K562 (cell line): Measurements from ENCODE around the gene RPP25. TPM values are rescaled to one million over a fixed set of nuclear protein-coding genes. Genes with fewer than 3 reads are reported as not detected.
A peak's percentile ranks its signal among the peaks of the same experiment; 100 is the strongest.

ENCODE experiments used
- CBX3 ChIP-seq, 2 experiments: IDR thresholded peaks; 1 replicate in 1 of 2; 2 replicates in 1 of 2; pipeline ENCODE4 v1.6.1; 2012; ENCODE audit warnings: inconsistent platforms in 2 of 2, low read length in 2 of 2, borderline replicate concordance in 1 of 2, control low read depth in 1 of 2
- FOXM1 ChIP-seq, 2 experiments: fragments of 450-650 bp in 1 of 2; sonication (generic) in 1 of 2; formaldehyde crosslinking in 1 of 2; IDR thresholded peaks; 2 replicates each; pipeline versions ENCODE4 v1.6.1 to v1.9.0; 2017 to 2022; ENCODE audit warnings: low read depth in 2 of 2, mild to moderate bottlenecking in 2 of 2, missing genetic modification reagents in 1 of 2, moderate library complexity in 1 of 2
- GATA2 ChIP-seq: sonication (generic); formaldehyde crosslinking; IDR thresholded peaks from 2 replicates; pipeline ENCODE4 v1.4.0; 2020; ENCODE audit warnings: mild to moderate bottlenecking, missing genetic modification reagents
- GTF2A2 ChIP-seq: IDR thresholded peaks from 2 replicates; pipeline ENCODE4 v1.6.1; 2016; ENCODE audit warnings: mild to moderate bottlenecking, missing genetic modification characterization, missing compliant biosample characterization
- HNRNPLL ChIP-seq: fragments of 200-400 bp; formaldehyde crosslinking; IDR thresholded peaks from 2 replicates; pipeline ENCODE4 v1.6.1; 2017; ENCODE audit warnings: low read length, low read depth, mild to moderate bottlenecking; ENCODE audit not compliant: poor library complexity, severe bottlenecking
- IRF2 ChIP-seq: sonication (generic); formaldehyde crosslinking; IDR thresholded peaks from 2 replicates; pipeline ENCODE4 v1.8.1; 2022; ENCODE audit warnings: mild to moderate bottlenecking, missing genetic modification reagents
- KHSRP ChIP-seq: fragments of 450-650 bp; IDR thresholded peaks from 2 replicates; pipeline ENCODE4 v1.6.1; 2017
- MYC ChIP-seq, 2 experiments: fragments of 250-450 bp in 1 of 2; sonication (Bioruptor Pico) in 1 of 2; IDR thresholded peaks; 2 replicates each; pipeline versions ENCODE4 v1.5.1 to v1.6.1; 2012 to 2021; ENCODE audit warnings: low read depth in 2 of 2, borderline replicate concordance in 1 of 2, improper control_type of control experiment in 1 of 2, low read length in 1 of 2, mild to moderate bottlenecking in 1 of 2, moderate library complexity in 1 of 2
- NCOA6 ChIP-seq: fragments of 450-650 bp; IDR thresholded peaks from 2 replicates; pipeline ENCODE4 v1.6.1; 2017; ENCODE audit warnings: mild to moderate bottlenecking
- PCBP2 ChIP-seq: fragments of 200-400 bp; formaldehyde crosslinking; IDR thresholded peaks from 2 replicates; pipeline ENCODE4 v1.6.1; 2018; ENCODE audit warnings: low read length, low read depth, mild to moderate bottlenecking, moderate library complexity; ENCODE audit not compliant: poor library complexity, severe bottlenecking
- SIX5 ChIP-seq, 2 experiments: IDR thresholded peaks; 2 replicates each; pipeline ENCODE4 v1.6.1; 2011; ENCODE audit warnings: low read length in 2 of 2, borderline replicate concordance in 1 of 2, low read depth in 1 of 2, mild to moderate bottlenecking in 1 of 2, moderate library complexity in 1 of 2; ENCODE audit not compliant: insufficient read depth in 1 of 2
- U2AF1 ChIP-seq: fragments of 200-400 bp; formaldehyde crosslinking; optimal IDR thresholded peaks from 2 replicates; pipeline ENCODE3; 2017; ENCODE audit warnings: mild to moderate bottlenecking, low read depth, low read length, moderate library complexity
- ZC3H11A ChIP-seq: IDR thresholded peaks from 2 replicates; pipeline ENCODE4 v1.6.1; 2012; ENCODE audit warnings: low read depth, low read length, improper control_type of control experiment
- ZFPM2 ChIP-seq: fragments of 250-450 bp; sonication (Bioruptor Pico); IDR thresholded peaks from 2 replicates; pipeline ENCODE4 v1.5.1; 2022; ENCODE audit warnings: mild to moderate bottlenecking
- ZNF561 ChIP-seq: fragments of 450-650 bp; formaldehyde crosslinking; conservative IDR thresholded peaks from 2 replicates; pipeline ENCODE4 v1.4.0; 2020; ENCODE audit warnings: mild to moderate bottlenecking, moderate library complexity
- ZNF584 ChIP-seq: fragments of 200-800 bp; sonication (Bioruptor generic); IDR thresholded peaks from 2 replicates; pipeline ENCODE4 v1.6.1; 2016; ENCODE audit warnings: low read depth, mild to moderate bottlenecking, missing genetic modification characterization, missing compliant biosample characterization
- ZNF668 ChIP-seq: fragments of 250-450 bp; sonication (Bioruptor Pico); IDR thresholded peaks from 2 replicates; pipeline ENCODE4 v1.8.0; 2022; ENCODE audit warnings: mild to moderate bottlenecking, inconsistent platforms
- ZNF764 ChIP-seq: fragments of 250-450 bp; sonication (Bioruptor Pico); IDR thresholded peaks from 2 replicates; pipeline ENCODE4 v1.4.0; 2020; ENCODE audit warnings: low read depth, mild to moderate bottlenecking, moderate library complexity
- ZSCAN32 ChIP-seq: fragments of 450-650 bp; formaldehyde crosslinking; IDR thresholded peaks from 2 replicates; pipeline ENCODE4 v1.4.0; 2020; ENCODE audit warnings: mild to moderate bottlenecking, moderate library complexity
- polyA plus RNA-seq, 8 experiments: library from polyadenylated mRNA; depleted of rRNA in 4 of 8; stranded (reverse) in 5 of 8; unstranded in 3 of 8; fragments of >200 nt; fragmentation: Nextera tagmentation in 2 of 8; fragmentation: Illumina TruSeq in 1 of 8; extraction: Ambion mirVana in 2 of 8; extraction: Trizol in 1 of 8; gene quantifications; 2 replicates each; pipeline versions ENCODE4 v1.2.1 to v1.2.3, GENCODE V29; 2011 to 2014; ENCODE audit warnings: inconsistent platforms in 1 of 8, missing spikeins in 1 of 8
- total RNA-seq, 7 experiments: library from RNA; depleted of rRNA in 6 of 7; stranded (reverse); fragments of >200 nt in 6 of 7; fragmentation: Illumina TruSeq in 2 of 7; extraction: Trizol in 2 of 7; gene quantifications; 2 replicates each; pipeline versions ENCODE4 v1.2.1 to v1.2.3, GENCODE V29; 2011 to 2021; ENCODE audit warnings: low replicate concordance in 1 of 7
- TF ChIP-seq, protein P1 (sequence below): fragments of 450-650 bp; IDR thresholded peaks from 2 replicates; pipeline ENCODE4 v1.6.1; 2017; ENCODE audit warnings: antibody characterized with exemption
- TF ChIP-seq, protein P2 (sequence below): sonication (generic); formaldehyde crosslinking; IDR thresholded peaks from 2 replicates; pipeline ENCODE4 v1.8.0; 2022; ENCODE audit warnings: mild to moderate bottlenecking, missing genetic modification reagents

Gene RPP25
- total and polyA plus RNA-seq, 9 of the 15 experiments (the other 6 are each of a cell fraction or from before 2014, with no cell fraction given), result 1.1 to 12.3 (median 5.6) TPM

DNA sequence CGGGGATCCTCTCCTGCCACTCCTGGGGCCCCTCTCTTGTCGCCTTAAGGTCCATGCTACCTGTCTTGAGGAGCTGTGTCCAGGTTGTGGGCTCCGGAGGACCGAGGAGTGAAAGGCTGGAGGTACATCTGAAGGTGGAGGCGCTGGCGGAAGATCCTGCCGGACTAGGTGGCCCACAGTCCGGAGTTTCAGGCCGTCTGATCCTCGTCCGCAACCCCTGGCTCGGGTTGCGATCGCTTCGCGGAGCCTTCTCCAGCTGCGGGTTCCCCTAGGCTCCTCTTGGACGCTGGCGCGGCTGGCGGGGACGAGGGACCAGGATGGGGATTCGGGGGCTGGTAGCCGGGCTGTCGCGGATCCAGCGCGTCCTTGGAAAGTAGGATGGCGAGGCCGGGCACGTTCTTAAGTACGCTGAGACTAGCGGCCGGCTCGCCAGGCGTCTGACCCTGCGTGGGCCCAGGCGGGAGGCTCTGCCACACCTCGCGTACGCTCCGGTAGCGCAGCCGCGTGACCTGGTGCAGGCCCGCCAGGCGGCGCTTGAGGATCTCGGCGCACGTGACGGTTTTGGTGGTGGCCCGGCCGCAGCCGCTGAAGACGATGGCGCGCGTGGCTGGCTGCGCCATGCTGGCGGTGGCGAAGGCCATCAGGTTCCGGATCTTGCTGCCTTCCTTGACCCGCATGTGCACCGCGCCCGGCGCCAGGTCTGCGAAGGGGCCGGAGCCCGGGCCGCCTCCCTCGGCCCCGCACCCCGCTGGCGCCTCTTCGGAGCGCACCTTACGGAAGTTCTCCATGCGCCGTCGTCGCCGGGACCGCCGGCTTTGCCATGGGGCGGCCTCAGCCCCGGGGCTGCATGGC is 550 bp downstream of the RPP25 start (continued):
- TF ChIP-seq ZNF668 (CRISPR knock-in tag) (no peak), ZC3H11A (no peak), GATA2 (0 out of 2 replicates have a peak, but pooled peaks have one; percentile 27), ZNF584 (CRISPR knock-in tag) (0 out of 2 replicates have a peak, but pooled peaks have one; percentile 43), U2AF1 (peak; percentile 94), SIX5 (IDR thresholded peaks at IDR 0.05; ENCODE audit: borderline replicate concordance in 1 of 2, insufficient read depth in 1 of 2, low read depth in 1 of 2, low read length in 2 of 2) (peak in 1 of 2 experiments; percentile 20; a peak in 1 of 4 replicates), HNRNPLL (peak; percentile 94), MYC (IDR thresholded peaks at IDR 0.05; ENCODE audit: low read depth, low read length) (peak; percentile 98), MYC (CRISPR knock-in tag; IDR thresholded peaks at IDR 0.05; ENCODE audit: borderline replicate concordance, low read depth) (peak; percentile 95), NCOA6 (no peak), ZFPM2 (CRISPR knock-in tag) (no peak), KHSRP (no peak), FOXM1 (IDR thresholded peaks at IDR 0.05; ENCODE audit: low read depth) (no peak), FOXM1 (CRISPR knock-in tag; IDR thresholded peaks at IDR 0.05; ENCODE audit: low read depth) (peak; percentile 98), PCBP2 (peak; percentile 50), ZNF561 (CRISPR knock-in tag) (no peak), CBX3 (IDR thresholded peaks at IDR 0.05; ENCODE audit: borderline replicate concordance in 1 of 2, low read length in 2 of 2) (peak in 1 of 2 experiments; percentile 97; a peak in 2 of 3 replicates), IRF2 (CRISPR knock-in tag) (peak; percentile 97), GTF2A2 (tag) (no peak), ZNF764 (CRISPR knock-in tag) (no peak), ZSCAN32 (no peak)
- TF ChIP-seq, protein P1, sequence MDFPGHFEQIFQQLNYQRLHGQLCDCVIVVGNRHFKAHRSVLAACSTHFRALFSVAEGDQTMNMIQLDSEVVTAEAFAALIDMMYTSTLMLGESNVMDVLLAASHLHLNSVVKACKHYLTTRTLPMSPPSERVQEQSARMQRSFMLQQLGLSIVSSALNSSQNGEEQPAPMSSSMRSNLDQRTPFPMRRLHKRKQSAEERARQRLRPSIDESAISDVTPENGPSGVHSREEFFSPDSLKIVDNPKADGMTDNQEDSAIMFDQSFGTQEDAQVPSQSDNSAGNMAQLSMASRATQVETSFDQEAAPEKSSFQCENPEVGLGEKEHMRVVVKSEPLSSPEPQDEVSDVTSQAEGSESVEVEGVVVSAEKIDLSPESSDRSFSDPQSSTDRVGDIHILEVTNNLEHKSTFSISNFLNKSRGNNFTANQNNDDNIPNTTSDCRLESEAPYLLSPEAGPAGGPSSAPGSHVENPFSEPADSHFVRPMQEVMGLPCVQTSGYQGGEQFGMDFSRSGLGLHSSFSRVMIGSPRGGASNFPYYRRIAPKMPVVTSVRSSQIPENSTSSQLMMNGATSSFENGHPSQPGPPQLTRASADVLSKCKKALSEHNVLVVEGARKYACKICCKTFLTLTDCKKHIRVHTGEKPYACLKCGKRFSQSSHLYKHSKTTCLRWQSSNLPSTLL, result no peak
- TF ChIP-seq, protein P2, sequence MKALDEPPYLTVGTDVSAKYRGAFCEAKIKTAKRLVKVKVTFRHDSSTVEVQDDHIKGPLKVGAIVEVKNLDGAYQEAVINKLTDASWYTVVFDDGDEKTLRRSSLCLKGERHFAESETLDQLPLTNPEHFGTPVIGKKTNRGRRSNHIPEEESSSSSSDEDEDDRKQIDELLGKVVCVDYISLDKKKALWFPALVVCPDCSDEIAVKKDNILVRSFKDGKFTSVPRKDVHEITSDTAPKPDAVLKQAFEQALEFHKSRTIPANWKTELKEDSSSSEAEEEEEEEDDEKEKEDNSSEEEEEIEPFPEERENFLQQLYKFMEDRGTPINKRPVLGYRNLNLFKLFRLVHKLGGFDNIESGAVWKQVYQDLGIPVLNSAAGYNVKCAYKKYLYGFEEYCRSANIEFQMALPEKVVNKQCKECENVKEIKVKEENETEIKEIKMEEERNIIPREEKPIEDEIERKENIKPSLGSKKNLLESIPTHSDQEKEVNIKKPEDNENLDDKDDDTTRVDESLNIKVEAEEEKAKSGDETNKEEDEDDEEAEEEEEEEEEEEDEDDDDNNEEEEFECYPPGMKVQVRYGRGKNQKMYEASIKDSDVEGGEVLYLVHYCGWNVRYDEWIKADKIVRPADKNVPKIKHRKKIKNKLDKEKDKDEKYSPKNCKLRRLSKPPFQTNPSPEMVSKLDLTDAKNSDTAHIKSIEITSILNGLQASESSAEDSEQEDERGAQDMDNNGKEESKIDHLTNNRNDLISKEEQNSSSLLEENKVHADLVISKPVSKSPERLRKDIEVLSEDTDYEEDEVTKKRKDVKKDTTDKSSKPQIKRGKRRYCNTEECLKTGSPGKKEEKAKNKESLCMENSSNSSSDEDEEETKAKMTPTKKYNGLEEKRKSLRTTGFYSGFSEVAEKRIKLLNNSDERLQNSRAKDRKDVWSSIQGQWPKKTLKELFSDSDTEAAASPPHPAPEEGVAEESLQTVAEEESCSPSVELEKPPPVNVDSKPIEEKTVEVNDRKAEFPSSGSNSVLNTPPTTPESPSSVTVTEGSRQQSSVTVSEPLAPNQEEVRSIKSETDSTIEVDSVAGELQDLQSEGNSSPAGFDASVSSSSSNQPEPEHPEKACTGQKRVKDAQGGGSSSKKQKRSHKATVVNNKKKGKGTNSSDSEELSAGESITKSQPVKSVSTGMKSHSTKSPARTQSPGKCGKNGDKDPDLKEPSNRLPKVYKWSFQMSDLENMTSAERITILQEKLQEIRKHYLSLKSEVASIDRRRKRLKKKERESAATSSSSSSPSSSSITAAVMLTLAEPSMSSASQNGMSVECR (CRISPR knock-in tag), result peak; percentile 94
